Measurements from ENCODE around the gene AOAH.

The AOAH gene

DNA sequence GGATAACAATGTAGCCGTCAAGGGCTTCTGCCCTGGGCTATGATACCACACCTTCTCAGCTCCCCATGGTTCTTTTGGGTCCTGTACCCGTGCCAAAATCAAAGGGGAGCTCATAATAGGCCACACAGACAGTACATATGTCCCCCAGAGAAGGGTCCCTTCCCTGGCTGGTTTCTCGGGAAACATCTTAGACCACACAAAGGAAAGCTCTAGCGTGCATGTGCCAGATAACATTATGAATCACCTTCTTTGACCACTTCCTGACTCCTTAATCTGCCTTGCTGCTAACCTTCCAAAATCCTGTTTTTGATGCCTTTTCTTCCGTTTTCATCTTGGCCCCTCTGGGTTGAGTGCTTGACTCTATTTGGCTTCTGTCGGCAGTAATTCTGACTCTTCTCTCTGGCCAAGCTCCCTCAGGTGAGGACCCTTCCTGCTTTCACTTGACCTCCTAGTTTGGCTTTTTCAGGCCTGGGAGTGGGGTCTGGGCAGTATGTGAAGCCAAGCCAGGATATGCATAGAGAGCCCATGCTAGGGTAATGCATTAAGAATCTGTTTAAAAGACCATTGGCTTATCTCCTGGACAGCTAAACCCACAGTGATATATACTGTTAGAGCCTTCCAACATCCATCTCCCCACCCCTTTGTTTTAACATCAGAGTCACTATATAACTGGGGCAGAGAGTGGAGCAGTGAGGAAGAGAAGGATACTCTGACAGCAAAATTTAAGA is 249.8 kb downstream of the AOAH start:
- no peak overlapping the region for H3K27ac ChIP-seq (ENCODE audit: low read depth, low read length)
- no peaks in the 10 kb centered on the region for H3F3A ChIP-seq (ENCODE audit: control insufficient read depth, insufficient read depth)
- H4K20me1 ChIP-seq (ENCODE audit: control insufficient read depth, insufficient read depth, low read depth, low read length) = no peaks in the 10 kb centered on the region
- H3K4me2 ChIP-seq (ENCODE audit: low read length) = no peak overlapping the region
- no peaks in the 10 kb centered on the region for H3K36me3 ChIP-seq (ENCODE audit: control insufficient read depth, low read length)
- no peak overlapping the region for H3K4me3 ChIP-seq (ENCODE audit: low read length)
- TF ChIP-seq EZH2phosphoT487 (IDR thresholded peaks at IDR 0.05; ENCODE audit: borderline replicate concordance, low read length) = no peak
- TF ChIP-seq, protein P1, sequence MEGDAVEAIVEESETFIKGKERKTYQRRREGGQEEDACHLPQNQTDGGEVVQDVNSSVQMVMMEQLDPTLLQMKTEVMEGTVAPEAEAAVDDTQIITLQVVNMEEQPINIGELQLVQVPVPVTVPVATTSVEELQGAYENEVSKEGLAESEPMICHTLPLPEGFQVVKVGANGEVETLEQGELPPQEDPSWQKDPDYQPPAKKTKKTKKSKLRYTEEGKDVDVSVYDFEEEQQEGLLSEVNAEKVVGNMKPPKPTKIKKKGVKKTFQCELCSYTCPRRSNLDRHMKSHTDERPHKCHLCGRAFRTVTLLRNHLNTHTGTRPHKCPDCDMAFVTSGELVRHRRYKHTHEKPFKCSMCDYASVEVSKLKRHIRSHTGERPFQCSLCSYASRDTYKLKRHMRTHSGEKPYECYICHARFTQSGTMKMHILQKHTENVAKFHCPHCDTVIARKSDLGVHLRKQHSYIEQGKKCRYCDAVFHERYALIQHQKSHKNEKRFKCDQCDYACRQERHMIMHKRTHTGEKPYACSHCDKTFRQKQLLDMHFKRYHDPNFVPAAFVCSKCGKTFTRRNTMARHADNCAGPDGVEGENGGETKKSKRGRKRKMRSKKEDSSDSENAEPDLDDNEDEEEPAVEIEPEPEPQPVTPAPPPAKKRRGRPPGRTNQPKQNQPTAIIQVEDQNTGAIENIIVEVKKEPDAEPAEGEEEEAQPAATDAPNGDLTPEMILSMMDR (IDR thresholded peaks at IDR 0.05; ENCODE audit: low read depth, low read length, poor library complexity, severe bottlenecking) = no peak
- no peaks in the 10 kb centered on the region for H3K4me1 ChIP-seq (ENCODE audit: control insufficient read depth, low read length)
- no peaks in the 10 kb centered on the region for H3K9me2 ChIP-seq (replicated peaks; ENCODE audit: control insufficient read depth, low read length)
- no peaks in the 10 kb centered on the region for H3K79me2 ChIP-seq (ENCODE audit: control insufficient read depth, low read length)
- H3K27me3 ChIP-seq (ENCODE audit: control insufficient read depth, low read length) = peaks cover 7% of the 10 kb centered on the region; the same call in 1 of the 2 replicates
- H3K9me3 ChIP-seq (ENCODE audit: control insufficient read depth, insufficient read depth, low read length) = no peaks in the 10 kb centered on the region

DNA sequence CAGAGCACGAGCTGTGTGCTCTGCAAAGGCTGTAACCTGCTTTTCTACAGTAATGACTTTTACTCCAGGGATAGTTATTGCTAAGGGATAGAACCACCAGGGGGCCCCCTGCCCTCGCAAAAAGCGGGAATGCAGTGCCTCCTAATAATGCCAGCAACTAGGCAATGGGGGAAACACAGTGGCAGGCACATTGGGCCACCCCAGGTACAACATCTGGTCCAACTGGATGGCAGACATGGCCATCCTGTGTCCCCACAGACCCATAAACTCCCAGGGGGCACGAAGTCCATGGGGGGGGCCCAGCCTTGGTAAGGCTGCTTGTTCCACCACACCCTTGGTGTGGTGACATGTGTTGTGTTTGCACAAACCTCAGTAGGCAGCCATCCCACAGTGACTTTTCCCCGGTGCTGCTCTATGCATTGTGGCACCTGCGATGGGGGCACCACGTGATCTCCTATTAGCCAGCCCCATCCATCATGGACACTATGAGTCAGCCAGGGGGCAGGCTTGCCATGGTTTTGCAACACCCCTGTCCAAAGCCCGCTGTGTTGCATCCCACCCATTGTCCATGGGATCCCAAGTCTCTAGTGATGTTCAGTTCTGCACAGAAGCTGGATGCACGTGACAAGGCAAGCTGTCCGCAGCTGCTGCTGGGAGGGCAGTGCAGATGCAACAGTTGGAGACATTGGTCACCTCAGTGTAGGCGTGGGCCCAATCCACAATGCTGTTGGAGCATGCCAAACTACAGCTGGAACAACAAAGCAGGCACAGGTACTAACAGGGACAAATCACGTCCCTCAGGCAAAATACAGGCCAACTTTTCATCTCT is 250.6 kb downstream of the AOAH start:
- Histone ChIP-seq H3K4me1 (ENCODE audit: control insufficient read depth, low read length) (no peaks in the 10 kb centered on the region), H4K20me1 (ENCODE audit: control insufficient read depth, insufficient read depth, low read depth, low read length) (no peaks in the 10 kb centered on the region), H3K79me2 (ENCODE audit: control insufficient read depth, low read length) (no peaks in the 10 kb centered on the region), H3F3A (ENCODE audit: control insufficient read depth, insufficient read depth) (no peaks in the 10 kb centered on the region), H3K4me3 (ENCODE audit: low read length) (no peak overlapping the region), H3K9me3 (ENCODE audit: control insufficient read depth, insufficient read depth, low read length) (no peaks in the 10 kb centered on the region), H3K27ac (ENCODE audit: low read depth, low read length) (no peak overlapping the region), H3K9me2 (replicated peaks; ENCODE audit: control insufficient read depth, low read length) (no peaks in the 10 kb centered on the region), H3K27me3 (ENCODE audit: control insufficient read depth, low read length) (peaks cover 7% of the 10 kb centered on the region; the same call in 1 of the 2 replicates), H3K4me2 (ENCODE audit: low read length) (no peak overlapping the region), H3K36me3 (ENCODE audit: control insufficient read depth, low read length) (no peaks in the 10 kb centered on the region)
- TF ChIP-seq, protein P1 (IDR thresholded peaks at IDR 0.05; ENCODE audit: low read depth, low read length, poor library complexity, severe bottlenecking) = peak; percentile 83
- no peak for TF ChIP-seq EZH2phosphoT487 (IDR thresholded peaks at IDR 0.05; ENCODE audit: borderline replicate concordance, low read length)

DNA sequence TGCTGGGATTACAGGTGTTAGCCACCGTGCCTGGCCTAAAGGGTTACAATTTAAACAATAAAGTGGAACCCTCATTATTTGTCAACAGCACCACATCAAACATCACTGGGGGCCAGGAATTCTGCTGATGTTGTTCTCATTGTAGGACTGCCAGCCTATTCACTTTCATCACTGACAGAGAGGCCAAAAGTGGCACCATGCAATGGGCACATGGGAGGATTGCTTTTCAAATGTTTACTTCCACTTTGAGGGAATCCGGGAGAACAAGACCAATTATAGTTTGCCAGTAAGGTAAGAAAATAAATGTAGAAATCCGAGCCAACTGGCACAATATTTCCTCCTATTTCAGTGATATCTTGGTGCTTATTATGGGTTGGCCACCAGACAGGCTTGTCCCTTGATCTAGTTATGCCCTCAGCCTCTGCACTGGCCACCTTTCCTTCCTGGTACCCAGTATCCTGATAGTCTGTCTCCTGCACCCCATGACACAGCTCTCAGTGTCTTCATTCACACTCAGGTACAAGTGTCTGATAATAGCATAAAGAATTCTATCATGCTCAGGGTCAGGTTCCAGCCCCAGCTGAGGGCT is 252.1 kb downstream of the AOAH start:
- no peaks in the 10 kb centered on the region for H3K9me2 ChIP-seq (replicated peaks; ENCODE audit: control insufficient read depth, low read length)
- no peaks in the 10 kb centered on the region for H3K9me3 ChIP-seq (ENCODE audit: control insufficient read depth, insufficient read depth, low read length)
- H3K36me3 ChIP-seq (ENCODE audit: control insufficient read depth, low read length) = no peaks in the 10 kb centered on the region
- no peak overlapping the region for H3K4me2 ChIP-seq (ENCODE audit: low read length)
- no peaks in the 10 kb centered on the region for H4K20me1 ChIP-seq (ENCODE audit: control insufficient read depth, insufficient read depth, low read depth, low read length)
- no peak for TF ChIP-seq EZH2phosphoT487 (IDR thresholded peaks at IDR 0.05; ENCODE audit: borderline replicate concordance, low read length)
- TF ChIP-seq, protein P1 (IDR thresholded peaks at IDR 0.05; ENCODE audit: low read depth, low read length, poor library complexity, severe bottlenecking) = no peak
- H3K27me3 ChIP-seq (ENCODE audit: control insufficient read depth, low read length) = peaks cover 7% of the 10 kb centered on the region; the same call in 1 of the 2 replicates
- no peak overlapping the region for H3K27ac ChIP-seq (ENCODE audit: low read depth, low read length)
- no peak overlapping the region for H3K4me3 ChIP-seq (ENCODE audit: low read length)
- H3F3A ChIP-seq (ENCODE audit: control insufficient read depth, insufficient read depth) = no peaks in the 10 kb centered on the region
- H3K4me1 ChIP-seq (ENCODE audit: control insufficient read depth, low read length) = no peaks in the 10 kb centered on the region
- no peaks in the 10 kb centered on the region for H3K79me2 ChIP-seq (ENCODE audit: control insufficient read depth, low read length)

Data from DOHH2 (cell line).